Osteocyte (in vitro differentiated cells): ENCODE measurements around the gene MYH4. TPM values are rescaled to one million over a fixed set of nuclear protein-coding genes. Genes with fewer than 3 reads are reported as not detected.

ENCODE experiments used
- DNase-seq: peaks from one replicate; pipeline ENCODE4 v3.0.0; 2021; ENCODE audit warnings: mixed read lengths; ENCODE audit not compliant: unreplicated experiment; ENCODE audit errors: extremely low spot score
- H3K27ac Mint-ChIP-seq: one replicate; pipeline ENCODE4 v1.8.0; 2021; ENCODE audit warnings: mild to moderate bottlenecking, mixed read lengths; ENCODE audit not compliant: unreplicated experiment
- H3K27me3 Mint-ChIP-seq: one replicate; pipeline ENCODE4 v1.8.0; 2021; ENCODE audit warnings: mixed read lengths; ENCODE audit not compliant: unreplicated experiment
- H3K36me3 Mint-ChIP-seq: one replicate; pipeline ENCODE4 v1.8.0; 2021; ENCODE audit warnings: mixed read lengths; ENCODE audit not compliant: unreplicated experiment
- H3K4me1 Mint-ChIP-seq: one replicate; pipeline ENCODE4 v1.8.0; 2021; ENCODE audit warnings: mixed read lengths; ENCODE audit not compliant: unreplicated experiment
- H3K4me3 Mint-ChIP-seq: one replicate; pipeline ENCODE4 v1.8.0; 2021; ENCODE audit warnings: mild to moderate bottlenecking, moderate library complexity, mixed read lengths; ENCODE audit not compliant: unreplicated experiment
- H3K9me3 Mint-ChIP-seq: one replicate; pipeline ENCODE4 v1.8.0; 2021; ENCODE audit warnings: mixed read lengths; ENCODE audit not compliant: unreplicated experiment
- long read RNA-seq: library from polyadenylated mRNA; unstranded; transcript quantifications from one replicate; pipeline ENCODE4 v2.0.0, GENCODE V29; 2021
- total RNA-seq: library from RNA; stranded (reverse); gene quantifications from 2 replicates; pipeline ENCODE4 v1.2.1, GENCODE V29; 2021
- TF ChIP-seq, protein P1 (sequence below): fragments of 200-600 bp; sonication (generic); IDR thresholded peaks from 2 replicates; pipeline ENCODE4 v1.5.0; 2021; ENCODE audit warnings: antibody characterized with exemption, mild to moderate bottlenecking, moderate library complexity

Gene MYH4
- not detected in 2 replicates for total RNA-seq
- long read RNA-seq: 0 reads

GRCh38 chr17:10469459-10469858 lies at the start of gene MYH4:
Gene MYH4 (minus strand): TSS chr17:10469559. CDS start chr17:10466745, 2,814 bp downstream.
- Mint-ChIP-seq H3K27ac (no peak within 1 kb of the TSS), H3K4me3 (no peak within 1 kb of the TSS), H3K9me3 (peaks cover 8% of the 10 kb centered on the region), H3K27me3 (no peaks in the 10 kb centered on the region), H3K4me1 (no peaks in the 10 kb centered on the region), H3K36me3 (no peaks in the 10 kb centered on the region)
- DNase-seq: no peak
- TF ChIP-seq, protein P1, sequence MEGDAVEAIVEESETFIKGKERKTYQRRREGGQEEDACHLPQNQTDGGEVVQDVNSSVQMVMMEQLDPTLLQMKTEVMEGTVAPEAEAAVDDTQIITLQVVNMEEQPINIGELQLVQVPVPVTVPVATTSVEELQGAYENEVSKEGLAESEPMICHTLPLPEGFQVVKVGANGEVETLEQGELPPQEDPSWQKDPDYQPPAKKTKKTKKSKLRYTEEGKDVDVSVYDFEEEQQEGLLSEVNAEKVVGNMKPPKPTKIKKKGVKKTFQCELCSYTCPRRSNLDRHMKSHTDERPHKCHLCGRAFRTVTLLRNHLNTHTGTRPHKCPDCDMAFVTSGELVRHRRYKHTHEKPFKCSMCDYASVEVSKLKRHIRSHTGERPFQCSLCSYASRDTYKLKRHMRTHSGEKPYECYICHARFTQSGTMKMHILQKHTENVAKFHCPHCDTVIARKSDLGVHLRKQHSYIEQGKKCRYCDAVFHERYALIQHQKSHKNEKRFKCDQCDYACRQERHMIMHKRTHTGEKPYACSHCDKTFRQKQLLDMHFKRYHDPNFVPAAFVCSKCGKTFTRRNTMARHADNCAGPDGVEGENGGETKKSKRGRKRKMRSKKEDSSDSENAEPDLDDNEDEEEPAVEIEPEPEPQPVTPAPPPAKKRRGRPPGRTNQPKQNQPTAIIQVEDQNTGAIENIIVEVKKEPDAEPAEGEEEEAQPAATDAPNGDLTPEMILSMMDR: no peak

- Mint-ChIP-seq H3K4me3 (no peak within 1 kb of the TSS), H3K27me3 (no peaks in the 10 kb centered on the region), H3K9me3 (no peaks in the 10 kb centered on the region), H3K36me3 (no peaks in the 10 kb centered on the region), H3K27ac (no peak within 1 kb of the TSS), H3K4me1 (no peaks in the 10 kb centered on the region)
- TF ChIP-seq, protein P1: no peak
- no peak for DNase-seq
Measured at GRCh38 chr17:10518271-10519037, 49.1 kb upstream of the MYH4 start, which contains the start of gene MYH1. Gene MYH1 (minus strand): TSS chr17:10518542. CDS start chr17:10516642, 1,900 bp downstream.

DNA sequence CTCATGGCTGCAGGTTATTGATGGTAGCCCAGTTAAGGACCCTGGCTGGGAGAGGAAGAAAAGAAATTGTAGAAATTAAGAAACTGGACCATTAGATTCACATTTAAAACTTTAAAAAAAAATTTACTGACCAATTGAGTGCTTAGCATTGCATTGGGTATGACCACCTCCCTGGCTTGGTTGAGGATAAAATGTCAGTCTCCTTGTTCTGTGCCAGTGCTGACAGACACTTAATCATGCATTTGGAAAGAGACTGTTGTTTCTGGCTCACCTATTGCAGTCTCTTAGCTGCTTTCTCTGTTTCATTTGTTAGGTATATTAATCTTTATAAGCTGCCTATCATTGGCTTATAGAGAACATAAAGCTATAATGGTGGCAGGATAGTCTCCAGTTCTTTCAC lies 47.3 kb upstream of the MYH4 start:
- no peaks in the 10 kb centered on the region for H3K36me3 Mint-ChIP-seq
- no peak for DNase-seq
- no peak overlapping the region for H3K27ac Mint-ChIP-seq
- TF ChIP-seq, protein P1: no peak
- H3K27me3 Mint-ChIP-seq: no peaks in the 10 kb centered on the region
- no peaks in the 10 kb centered on the region for H3K4me1 Mint-ChIP-seq
- no peaks in the 10 kb centered on the region for H3K9me3 Mint-ChIP-seq
- no peak overlapping the region for H3K4me3 Mint-ChIP-seq

DNA sequence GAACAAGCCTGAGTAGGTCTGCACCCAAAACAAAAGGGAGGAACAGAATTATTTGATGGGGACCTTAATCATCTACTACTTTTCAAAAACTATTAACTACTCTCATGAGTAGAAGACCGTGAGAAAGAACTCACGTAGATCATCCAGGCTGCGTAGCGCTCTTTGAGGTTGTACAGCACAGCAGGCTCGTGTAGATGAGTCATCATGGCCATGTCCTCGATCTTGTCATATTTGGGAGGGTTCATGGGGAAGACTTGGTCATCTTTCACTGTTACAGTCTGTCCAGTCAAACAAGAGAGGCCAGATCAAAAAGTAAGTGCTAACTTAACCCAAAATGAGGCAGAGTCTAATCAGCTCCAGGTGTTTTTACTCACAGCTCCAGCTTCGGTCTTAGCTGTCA lies 46.7 kb upstream of the MYH4 start:
- Mint-ChIP-seq H3K4me1 (no peaks in the 10 kb centered on the region), H3K27me3 (no peaks in the 10 kb centered on the region)
- DNase-seq: no peak

More for the DNA sequence above, 46.7 kb upstream of the MYH4 start:
- no peaks in the 10 kb centered on the region for H3K9me3 Mint-ChIP-seq
- H3K36me3 Mint-ChIP-seq: no peaks in the 10 kb centered on the region
- no peak overlapping the region for H3K27ac Mint-ChIP-seq
- TF ChIP-seq, protein P1: no peak
- H3K4me3 Mint-ChIP-seq: no peak overlapping the region
